Endothelial cell of umbilical vein (primary cell): ENCODE results near the gene COQ6.

Experiments
- CTCF ChIP-seq, 2 donors: IDR thresholded peaks; 1 replicate in 1 of 2; 2 replicates in 1 of 2; pipeline ENCODE4 v1.5.1; 2011; ENCODE audit warnings: low read length in 2 of 2, mild to moderate bottlenecking in 2 of 2, moderate library complexity in 2 of 2, control low read depth in 1 of 2, inconsistent platforms in 1 of 2, low read depth in 1 of 2; ENCODE audit not compliant: insufficient read depth in 1 of 2; ENCODE audit errors: extremely low read depth in 1 of 2
- EZH2 ChIP-seq: IDR thresholded peaks from 2 replicates; pipeline ENCODE4 v1.6.1; 2012; ENCODE audit warnings: borderline replicate concordance, low read depth, mild to moderate bottlenecking, moderate library complexity, low read length, inconsistent platforms; ENCODE audit not compliant: severe bottlenecking
- FOS ChIP-seq: IDR thresholded peaks from 2 replicates; pipeline ENCODE4 v1.6.1; 2011; ENCODE audit warnings: mild to moderate bottlenecking, low read length, moderate library complexity, borderline replicate concordance; ENCODE audit not compliant: insufficient read depth
- GATA2 ChIP-seq: IDR thresholded peaks from 2 replicates; pipeline ENCODE4 v1.7.0; 2011; ENCODE audit warnings: low read depth, mild to moderate bottlenecking, moderate library complexity, mixed read lengths, low read length; ENCODE audit not compliant: insufficient read length, insufficient read depth
- JUN ChIP-seq: IDR thresholded peaks from 2 replicates; pipeline ENCODE4 v1.6.1; 2011; ENCODE audit warnings: borderline replicate concordance, low read depth; ENCODE audit not compliant: insufficient read length, insufficient read depth
- MAX ChIP-seq: IDR thresholded peaks from 2 replicates; pipeline ENCODE4 v1.6.1; 2011; ENCODE audit not compliant: insufficient read depth, insufficient read length
- MYC ChIP-seq: IDR thresholded peaks from one replicate; pipeline ENCODE4 v1.6.1; 2011; ENCODE audit warnings: mild to moderate bottlenecking, low read depth, low read length
- POLR2A ChIP-seq: IDR thresholded peaks from 2 replicates; pipeline ENCODE4 v1.6.1; 2012; ENCODE audit warnings: low read depth, mild to moderate bottlenecking, control low read depth, low read length
- POLR2AphosphoS5 ChIP-seq: IDR thresholded peaks from 2 replicates; pipeline ENCODE4 v1.6.1; 2012; ENCODE audit warnings: low read depth, mild to moderate bottlenecking, control low read depth, low read length, moderate library complexity; ENCODE audit not compliant: insufficient read depth

- no peak for TF ChIP-seq EZH2
- TF ChIP-seq CTCF (IDR thresholded peaks at IDR 0.05; ENCODE audit: extremely low read depth in 1 of 2, insufficient read depth in 1 of 2, low read depth in 1 of 2, low read length in 2 of 2), result peak in 1 of 2 donors; percentile 26
- no peak for TF ChIP-seq MAX
- TF ChIP-seq POLR2A, result no peak
- TF ChIP-seq POLR2AphosphoS5, result no peak
- no peak for TF ChIP-seq FOS
- TF ChIP-seq MYC, result no peak
- TF ChIP-seq GATA2, result no peak
- no peak for TF ChIP-seq JUN
Measured at GRCh38 chr14:73935666-73936065, 14.4 kb upstream of the COQ6 start.
